SK-N-SH (cell line): Measurements from ENCODE around the gene PDLIM4. TPM values are rescaled to one million over a fixed set of nuclear protein-coding genes. Genes with fewer than 3 reads are reported as not detected.

Experiments
- CTCF ChIA-PET: fragments of 300-600, 350-600 bp; formaldehyde crosslinking; extraction: SDS; loops from one replicate; lab custom pipeline; 2021; lab: Yijun Ruan, JAX
- POLR2A ChIA-PET: fragments of 350-600 bp; sonication (Branson Sonifier 250); formaldehyde crosslinking; extraction: SDS; loops from one replicate; lab custom pipeline; 2020; ENCODE audit warnings: antibody characterized with exemption, inconsistent platforms; lab: Yijun Ruan, JAX
- DNase-seq: peaks from one replicate; pipeline ENCODE4 v3.0.0; 2012
- H2AFZ ChIP-seq: fragments of 200-600 bp; sonication (generic); 2 replicates; pipeline ENCODE4 v1.8.1; 2016; ENCODE audit warnings: antibody characterized with exemption, mild to moderate bottlenecking, low read depth
- H3F3A ChIP-seq: fragments of 200-600 bp; sonication (generic); replicated peaks from 2 replicates; pipeline ENCODE3; 2016; ENCODE audit warnings: antibody characterized with exemption, mild to moderate bottlenecking; ENCODE audit not compliant: insufficient read depth
- H3K27ac ChIP-seq, 2 experiments: fragments of 200-500 bp in 1 of 2; fragments of 200-600 bp in 1 of 2; sonication (Bioruptor generic) in 1 of 2; sonication (generic), shearing (Covaris generic) in 1 of 2; 2 replicates each; pipeline versions ENCODE4 v1.5.1 to v1.6.1; 2014 to 2016; ENCODE audit warnings: low read depth in 2 of 2, inconsistent platforms in 1 of 2, low read length in 1 of 2, mild to moderate bottlenecking in 1 of 2, mixed read lengths in 1 of 2
- H3K27me3 ChIP-seq: fragments of 200-600 bp; sonication (generic), shearing (Covaris generic); 2 replicates; pipeline ENCODE4 v1.6.1; 2016; ENCODE audit warnings: mixed run types; ENCODE audit not compliant: insufficient read depth
- H3K36me3 ChIP-seq, 2 experiments: fragments of 200-500 bp in 1 of 2; fragments of 200-600 bp in 1 of 2; sonication (Bioruptor generic) in 1 of 2; sonication (generic) in 1 of 2; replicated peaks in 1 of 2; 2 replicates each; pipeline versions ENCODE3 to v1.5.1; 2014 to 2016; ENCODE audit warnings: low read length in 1 of 2, mild to moderate bottlenecking in 1 of 2; ENCODE audit not compliant: insufficient read depth in 2 of 2, control insufficient read depth in 1 of 2
- H3K4me1 ChIP-seq, 2 experiments: fragments of 200-500 bp in 1 of 2; fragments of 200-600 bp in 1 of 2; sonication (Bioruptor generic) in 1 of 2; sonication (generic), shearing (Covaris generic) in 1 of 2; 2 replicates each; pipeline versions ENCODE4 v1.5.1 to v1.6.1; 2014 to 2016; ENCODE audit warnings: low read depth in 1 of 2, low read length in 1 of 2, mixed run types in 1 of 2; ENCODE audit not compliant: insufficient read depth in 2 of 2, control insufficient read depth in 1 of 2
- H3K4me2 ChIP-seq: fragments of 200-600 bp; sonication (generic), shearing (Covaris generic); 2 replicates; pipeline ENCODE4 v1.6.1; 2017; ENCODE audit warnings: mixed run types
- H3K4me3 ChIP-seq, 2 experiments: fragments of 200-500 bp in 1 of 2; fragments of 200-600 bp in 1 of 2; sonication (Bioruptor generic) in 1 of 2; sonication (generic), shearing (Covaris generic) in 1 of 2; 2 replicates each; pipeline versions ENCODE4 v1.5.1 to v1.8.1; 2014 to 2016; ENCODE audit warnings: low read depth in 2 of 2, inconsistent platforms in 1 of 2, low read length in 1 of 2, mild to moderate bottlenecking in 1 of 2, mixed read lengths in 1 of 2, moderate library complexity in 1 of 2
- H3K79me2 ChIP-seq: fragments of 200-600 bp; sonication (generic); 2 replicates; pipeline ENCODE4 v1.8.1; 2017; ENCODE audit warnings: mild to moderate bottlenecking; ENCODE audit not compliant: insufficient read depth
- H3K9ac ChIP-seq: fragments of 200-600 bp; sonication (generic); 2 replicates; pipeline ENCODE4 v1.6.1; 2017; ENCODE audit warnings: mixed run types
- H3K9me2 ChIP-seq: fragments of 200-600 bp; sonication (generic); 2 replicates; pipeline ENCODE4 v1.6.1; 2017; ENCODE audit warnings: mixed run types
- H3K9me3 ChIP-seq: fragments of 200-600 bp; sonication (generic); 2 replicates; pipeline ENCODE4 v1.6.1; 2017; ENCODE audit warnings: mixed run types, mild to moderate bottlenecking, moderate library complexity
- H4K20me1 ChIP-seq: fragments of 200-600 bp; sonication (generic); 2 replicates; pipeline ENCODE4 v1.6.1; 2017; ENCODE audit warnings: mild to moderate bottlenecking, mixed run types; ENCODE audit not compliant: insufficient read depth
- ELF1 ChIP-seq: IDR thresholded peaks from 2 replicates; pipeline ENCODE4 v1.4.0; 2012
- EZH2phosphoT487 ChIP-seq: fragments of 200-600 bp; sonication (generic); IDR thresholded peaks from 2 replicates; pipeline ENCODE4 v1.6.1; 2017; ENCODE audit warnings: low read depth, mixed run types, mild to moderate bottlenecking, antibody characterized with exemption, moderate library complexity, borderline replicate concordance
- FOSL2 ChIP-seq: IDR thresholded peaks from 2 replicates; pipeline ENCODE4 v1.4.0; 2012; ENCODE audit warnings: low read depth, mild to moderate bottlenecking, moderate library complexity, borderline replicate concordance
- FOXJ3 ChIP-seq: sonication (generic); formaldehyde crosslinking; IDR thresholded peaks from 2 replicates; pipeline ENCODE4 v1.5.1; 2020; ENCODE audit warnings: mild to moderate bottlenecking, missing genetic modification reagents
- GABPA ChIP-seq: IDR thresholded peaks from 2 replicates; pipeline ENCODE4 v1.4.0; 2012; ENCODE audit warnings: low read depth, mild to moderate bottlenecking
- GATA2 ChIP-seq: sonication (generic); formaldehyde crosslinking; IDR thresholded peaks from 2 replicates; pipeline ENCODE4 v1.5.0; 2020; ENCODE audit warnings: mild to moderate bottlenecking, missing genetic modification reagents
- IRF3 ChIP-seq: fragments of 150-350 bp; IDR thresholded peaks from 2 replicates; pipeline ENCODE4 v1.6.1; 2016; ENCODE audit warnings: mild to moderate bottlenecking, low read depth, low read length
- JUND ChIP-seq: IDR thresholded peaks from 2 replicates; pipeline ENCODE4 v1.4.0; 2012
- NFIC ChIP-seq: IDR thresholded peaks from 2 replicates; pipeline ENCODE4 v1.4.0; 2012; ENCODE audit warnings: borderline replicate concordance
- NRF1 ChIP-seq: IDR thresholded peaks from 2 replicates; pipeline ENCODE4 v1.6.1; 2012; ENCODE audit warnings: low read depth, mild to moderate bottlenecking, low read length
- POLR2AphosphoS5 ChIP-seq: IDR thresholded peaks from 2 replicates; pipeline ENCODE4 v1.6.1; 2012; ENCODE audit warnings: low read depth, low read length
- RAD21 ChIP-seq: IDR thresholded peaks from 2 replicates; pipeline ENCODE4 v1.6.1; 2012; ENCODE audit warnings: mild to moderate bottlenecking, low read length
- REST ChIP-seq: IDR thresholded peaks from 2 replicates; pipeline ENCODE4 v1.6.1; 2012; ENCODE audit warnings: mild to moderate bottlenecking, low read depth, low read length, moderate library complexity
- RFX5 ChIP-seq: IDR thresholded peaks from 2 replicates; pipeline ENCODE4 v1.6.1; 2012; ENCODE audit warnings: mild to moderate bottlenecking, improper control_type of control experiment, low read length
- SIN3A ChIP-seq: IDR thresholded peaks from 2 replicates; pipeline ENCODE4 v1.6.1; 2012; ENCODE audit warnings: low read depth, mild to moderate bottlenecking, low read length, moderate library complexity, borderline replicate concordance
- SMC3 ChIP-seq: IDR thresholded peaks from 2 replicates; pipeline ENCODE4 v1.6.1; 2012; ENCODE audit warnings: low read depth, low read length, improper control_type of control experiment
- TAF1 ChIP-seq: IDR thresholded peaks from 2 replicates; pipeline ENCODE4 v1.6.1; 2012; ENCODE audit warnings: low read depth, mild to moderate bottlenecking, low read length, moderate library complexity, borderline replicate concordance
- TEAD4 ChIP-seq: IDR thresholded peaks from 2 replicates; pipeline ENCODE4 v1.4.0; 2012; ENCODE audit warnings: mild to moderate bottlenecking, borderline replicate concordance; ENCODE audit not compliant: insufficient read depth
- USF1 ChIP-seq: IDR thresholded peaks from 2 replicates; pipeline ENCODE4 v1.4.0; 2012; ENCODE audit warnings: low read depth, borderline replicate concordance
- WGBS: methylation state at CpG from one replicate; pipeline ENCODE4 v1.1.6; 2017; ENCODE audit warnings: low lambda C conversion rate; 5-methylcytosine and 5-hydroxymethylcytosine counted together
- polyA plus RNA-seq, 3 experiments: library from polyadenylated mRNA; depleted of rRNA; stranded (reverse); fragments of >200 nt; gene quantifications; 2 replicates each; pipeline ENCODE4 v1.2.3, GENCODE V29; 2012

PDLIM4 gene
- polyA plus RNA-seq, 1 of the 3 experiments (the other 2 are of a cell fraction) = 57.1 TPM

- peaks cover 29% of the 10 kb centered on the region; the same call in 1 of the 2 replicates for H3K79me2 ChIP-seq
- H3K9me2 ChIP-seq = no peaks in the 10 kb centered on the region
- no peak overlapping the region for H3K27ac ChIP-seq
- peaks cover 4% of the 10 kb centered on the region for H4K20me1 ChIP-seq
- H3K27me3 ChIP-seq = no peaks in the 10 kb centered on the region
- CTCF ChIA-PET = interaction anchor here (0.8 to 2.0 kb wide), 7 partner anchors 10 to 308 kb away, joined by 3 to 8 read pairs (median 3); partner anchors contain the start of gene P4HA2
- H3K4me2 ChIP-seq = no peak overlapping the region
- H3K36me3 ChIP-seq = peaks cover 4 to 9% of the 10 kb centered on the region in 2 experiments
- no peaks in the 10 kb centered on the region for H3K9me3 ChIP-seq
- POLR2A ChIA-PET = no interaction called here
- 95% methylated on average over 4 of the region's 4 CpGs for WGBS
- no peak for TF ChIP-seq USF1
- no peak for TF ChIP-seq ELF1
- TF ChIP-seq GABPA = no peak
- TF ChIP-seq REST = no peak
- no peak for TF ChIP-seq EZH2phosphoT487
- no peak for TF ChIP-seq IRF3
- no peak for TF ChIP-seq RFX5
- TF ChIP-seq FOXJ3 = no peak
- TF ChIP-seq POLR2AphosphoS5 = no peak
- TF ChIP-seq JUND = no peak
- TF ChIP-seq NRF1 = no peak
- TF ChIP-seq GATA2 (CRISPR knock-in tag) = no peak
- TF ChIP-seq SIN3A = no peak
- no peak for TF ChIP-seq TEAD4
- TF ChIP-seq RAD21 = no peak
- TF ChIP-seq SMC3 = no peak
- no peak for TF ChIP-seq TAF1
- TF ChIP-seq NFIC = no peak
- TF ChIP-seq FOSL2 = no peak
- DNase-seq = no peak
- no peak overlapping the region for H3K4me3 ChIP-seq
- H2AFZ ChIP-seq = no peak overlapping the region
- no peak overlapping the region for H3K9ac ChIP-seq
- H3F3A ChIP-seq = no peaks in the 10 kb centered on the region
- H3K4me1 ChIP-seq = peaks cover 11 to 16% of the 10 kb centered on the region in 2 experiments; a peak in 3 of 4 replicates
Observed at GRCh38 chr5:132218321-132218720, 39.2 kb upstream of the PDLIM4 start.
